Right lobe of liver (tissue), 6 donors: Measurements from ENCODE around the gene CRAT. TPM values are rescaled to one million over a fixed set of nuclear protein-coding genes. Genes with fewer than 3 reads are reported as not detected.
A peak's percentile ranks its signal among the peaks of the same experiment; 100 is the strongest.

Experiments used
- ATAC-seq, 4 donors: fragments of 200-7000 bp; cut with Tn5 transposase; one replicate each; pipeline ENCODE4 v1.9.1; 2020; ENCODE audit warnings: mild to moderate bottlenecking in 4 of 4, moderate library complexity in 4 of 4
- DNase-seq, 3 donors: peaks; one replicate each; pipeline ENCODE4 v3.0.0-alpha.2; 2020
- H3K27ac ChIP-seq, 3 donors: fragments of 200-600 bp; one replicate each; pipeline ENCODE4 v1.8.0; 2022
- H3K27me3 ChIP-seq, 2 donors: fragments of 200-600 bp; one replicate each; pipeline ENCODE4 v1.8.0; 2022
- H3K36me3 ChIP-seq, 4 donors: fragments of 200-600 bp; sonication (generic) in 1 of 4; one replicate each; pipeline versions ENCODE4 v1.5.1 to v1.8.0; 2017 to 2022; ENCODE audit warnings: control low read depth in 1 of 4
- H3K4me1 ChIP-seq, 4 donors: fragments of 200-600 bp; sonication (generic) in 1 of 4; one replicate each; pipeline versions ENCODE4 v1.5.1 to v1.8.0; 2017 to 2022; ENCODE audit warnings: control low read depth in 1 of 4
- H3K4me3 ChIP-seq, 3 donors: fragments of 200-600 bp; one replicate each; pipeline ENCODE4 v1.8.0; 2022
- H3K9me3 ChIP-seq, 4 donors: fragments of 200-600 bp; sonication (generic) in 1 of 4; one replicate each; pipeline versions ENCODE4 v1.5.1 to v1.8.0; 2017 to 2022; ENCODE audit warnings: control low read depth in 1 of 4
- POLR2A ChIP-seq: fragments of 450-650 bp; IDR thresholded peaks from one replicate; pipeline ENCODE4 v1.6.1; 2017; ENCODE audit warnings: antibody characterized with exemption, mild to moderate bottlenecking
- WGBS: methylation state at CpG from one replicate; pipeline ENCODE4 v1.1.6; 2018; ENCODE audit warnings: low coverage, low lambda C conversion rate; ENCODE audit not compliant: insufficient coverage; ENCODE audit errors: missing lambda C conversion rate; 5-methylcytosine and 5-hydroxymethylcytosine counted together
- intact Hi-C, 2 donors: fragments of 100-400 bp; cut with DNase I; formaldehyde crosslinking; loops; one replicate each; pipeline versions ENCODE4 v1.11.2 to v1.14.1; 2022
- total RNA-seq, 6 experiments: library from RNA; depleted of rRNA in 2 of 6; stranded (reverse); fragments of >200 nt in 2 of 6; fragmentation: NEBNext Ultra II Directional in 3 of 6; extraction: Animal tissue kit (Norgen Biotek cat#: 25700) in 3 of 6; gene quantifications; one replicate each; pipeline versions ENCODE4 v1.1.0 to v1.2.4, GENCODE V29; 2016 to 2023
- TF ChIP-seq, protein P1 (sequence below), 4 donors: fragments of 200-600 bp in 3 of 4; fragments of 450-650 bp in 1 of 4; IDR thresholded peaks; one replicate each; pipeline versions ENCODE4 v1.5.1 to v1.8.0; 2016 to 2022; ENCODE audit warnings: antibody characterized with exemption in 4 of 4, mild to moderate bottlenecking in 2 of 4
- donor health status: DM: no; HTN: yes; CAD: no.
- donor health status: DM: no; HTN: no; CAD: no.
- donor health status: DM: no; HTN: no; CAD: no.
- donor health status: DM: no; HTN: yes; CAD: no.
- donor health status: DM: no; HTN: yes; CAD: no.

CRAT gene
- total RNA-seq, 6 experiments from 2014 or later = 86.1 to 146 (median 104) TPM

DNA sequence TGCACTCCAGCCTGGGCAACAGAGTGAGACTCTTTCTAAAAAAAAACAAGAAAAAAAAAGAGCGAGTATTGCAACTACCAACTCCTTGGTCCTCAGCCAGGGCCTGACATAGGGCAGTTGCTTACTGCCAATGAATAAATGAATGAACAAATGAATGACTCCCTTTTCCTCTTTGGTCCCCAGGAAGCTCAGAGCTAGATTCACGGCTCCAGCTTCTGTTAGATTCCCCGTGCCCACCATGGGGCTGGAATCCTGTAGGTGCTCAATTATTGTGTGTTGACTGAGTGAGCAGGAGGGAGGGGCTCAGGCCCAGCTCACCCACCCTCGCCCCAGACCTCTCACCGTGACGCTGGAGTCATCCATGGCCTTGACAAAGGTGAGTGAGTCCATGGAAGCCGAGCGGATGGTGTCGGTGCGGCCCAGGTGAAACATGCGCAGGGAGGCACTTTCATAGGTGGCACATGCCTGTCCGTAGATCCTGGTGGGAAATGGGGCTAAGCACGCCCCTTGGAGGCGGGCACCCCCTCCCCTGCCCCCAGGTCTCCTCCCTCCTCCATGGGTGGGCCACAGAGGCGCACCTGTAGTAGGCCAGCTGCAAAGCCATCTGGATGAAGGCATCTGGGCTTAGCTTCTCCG, 12.8 kb downstream of the CRAT start:
- 88% methylated on average over 5 of the region's 16 CpGs for WGBS
- TF ChIP-seq POLR2A = no peak
- TF ChIP-seq, protein P1, sequence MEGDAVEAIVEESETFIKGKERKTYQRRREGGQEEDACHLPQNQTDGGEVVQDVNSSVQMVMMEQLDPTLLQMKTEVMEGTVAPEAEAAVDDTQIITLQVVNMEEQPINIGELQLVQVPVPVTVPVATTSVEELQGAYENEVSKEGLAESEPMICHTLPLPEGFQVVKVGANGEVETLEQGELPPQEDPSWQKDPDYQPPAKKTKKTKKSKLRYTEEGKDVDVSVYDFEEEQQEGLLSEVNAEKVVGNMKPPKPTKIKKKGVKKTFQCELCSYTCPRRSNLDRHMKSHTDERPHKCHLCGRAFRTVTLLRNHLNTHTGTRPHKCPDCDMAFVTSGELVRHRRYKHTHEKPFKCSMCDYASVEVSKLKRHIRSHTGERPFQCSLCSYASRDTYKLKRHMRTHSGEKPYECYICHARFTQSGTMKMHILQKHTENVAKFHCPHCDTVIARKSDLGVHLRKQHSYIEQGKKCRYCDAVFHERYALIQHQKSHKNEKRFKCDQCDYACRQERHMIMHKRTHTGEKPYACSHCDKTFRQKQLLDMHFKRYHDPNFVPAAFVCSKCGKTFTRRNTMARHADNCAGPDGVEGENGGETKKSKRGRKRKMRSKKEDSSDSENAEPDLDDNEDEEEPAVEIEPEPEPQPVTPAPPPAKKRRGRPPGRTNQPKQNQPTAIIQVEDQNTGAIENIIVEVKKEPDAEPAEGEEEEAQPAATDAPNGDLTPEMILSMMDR (IDR thresholded peaks at IDR 0.05) = no peak
- no peak overlapping the region for H3K27ac ChIP-seq
- peak in 1 of 3 donors; percentile 37 for DNase-seq
- no peak for ATAC-seq
- intact Hi-C loops = no loop called here
- H3K9me3 ChIP-seq = no peaks in the 10 kb centered on the region
- H3K36me3 ChIP-seq = peaks cover 0 to 44% (median 20%) of the 10 kb centered on the region in 4 donors
- H3K27me3 ChIP-seq = no peaks in the 10 kb centered on the region
- peaks cover 0 to 8% (median 0%) of the 10 kb centered on the region in 4 donors for H3K4me1 ChIP-seq
- H3K4me3 ChIP-seq = no peak overlapping the region

- DNase-seq (peak in 1 of 3 donors; percentile 45), ATAC-seq (no peak)
- H3K27ac ChIP-seq = no peak overlapping the region
- no peak overlapping the region for H3K4me3 ChIP-seq
- peaks cover 0 to 8% (median 0%) of the 10 kb centered on the region in 4 donors for H3K4me1 ChIP-seq
- TF ChIP-seq POLR2A = no peak
- TF ChIP-seq, protein P1 (IDR thresholded peaks at IDR 0.05) = no peak
- no peaks in the 10 kb centered on the region for H3K27me3 ChIP-seq
- peaks cover 0 to 44% (median 17%) of the 10 kb centered on the region in 4 donors for H3K36me3 ChIP-seq
- intact Hi-C loops = no loop called here
- no CpG with 5 or more reads among the region's 12 CpGs for WGBS
- no peaks in the 10 kb centered on the region for H3K9me3 ChIP-seq
These were observed 14.7 kb downstream of the CRAT start for GRCh38 chr9:129095908-129096307.

- 98% methylated on average over 13 of the region's 21 CpGs for WGBS
- intact Hi-C loops = no loop called here
- ATAC-seq = no peak
- H3K27ac ChIP-seq = no peak overlapping the region
- H3K4me1 ChIP-seq = peaks cover 0 to 9% (median 2%) of the 10 kb centered on the region in 4 donors
- TF ChIP-seq, protein P1 (IDR thresholded peaks at IDR 0.05) = no peak
- TF ChIP-seq POLR2A = no peak
- no peak overlapping the region for H3K4me3 ChIP-seq
- DNase-seq = peak in 1 of 3 donors; percentile 44
- no peaks in the 10 kb centered on the region for H3K27me3 ChIP-seq
- no peaks in the 10 kb centered on the region for H3K9me3 ChIP-seq
- peaks cover 0 to 41% (median 17%) of the 10 kb centered on the region in 4 donors for H3K36me3 ChIP-seq
These were observed 15.4 kb downstream of the CRAT start for GRCh38 chr9:129095170-129095667.

- TF ChIP-seq, protein P1 (IDR thresholded peaks at IDR 0.05) = no peak
- TF ChIP-seq POLR2A = no peak
- Histone ChIP-seq H3K27ac (no peak overlapping the region), H3K4me1 (peaks cover 0 to 15% (median 5%) of the 10 kb centered on the region in 4 donors), H3K27me3 (no peaks in the 10 kb centered on the region), H3K4me3 (no peak overlapping the region), H3K36me3 (peaks cover 0 to 35% (median 17%) of the 10 kb centered on the region in 4 donors), H3K9me3 (no peaks in the 10 kb centered on the region)
- intact Hi-C loops = no loop called here
- peak in 1 of 3 donors; percentile 47 for DNase-seq
- peak in 3 of 4 donors; percentile 11 to 34 (median 32) for ATAC-seq
- no CpG with 5 or more reads among the region's 13 CpGs for WGBS
These were observed 16.0 kb downstream of the CRAT start for GRCh38 chr9:129094387-129095169.
